NCI-H2227 (cell line): Measurements from ENCODE around the gene EFTUD2.
"Not testable (repeated sequence)": the region's sequence is repeated elsewhere in the genome, so short reads cannot be mapped to it uniquely, and the experiment has no call there.

Experiments used
- DNase-seq: peaks from one replicate; lab custom pipeline; 2025; ENCODE audit not compliant: unreplicated experiment; lab: John Stamatoyannopoulos, UW

The EFTUD2 gene

GRCh38 chr17:44899074-44899782 lies at the start of gene EFTUD2:
Gene EFTUD2, minus strand, starts transcription at chr17:44899445. Its CDS starts 4,924 bp downstream, at chr17:44894521.
- DNase-seq = peak; percentile 96

DNA sequence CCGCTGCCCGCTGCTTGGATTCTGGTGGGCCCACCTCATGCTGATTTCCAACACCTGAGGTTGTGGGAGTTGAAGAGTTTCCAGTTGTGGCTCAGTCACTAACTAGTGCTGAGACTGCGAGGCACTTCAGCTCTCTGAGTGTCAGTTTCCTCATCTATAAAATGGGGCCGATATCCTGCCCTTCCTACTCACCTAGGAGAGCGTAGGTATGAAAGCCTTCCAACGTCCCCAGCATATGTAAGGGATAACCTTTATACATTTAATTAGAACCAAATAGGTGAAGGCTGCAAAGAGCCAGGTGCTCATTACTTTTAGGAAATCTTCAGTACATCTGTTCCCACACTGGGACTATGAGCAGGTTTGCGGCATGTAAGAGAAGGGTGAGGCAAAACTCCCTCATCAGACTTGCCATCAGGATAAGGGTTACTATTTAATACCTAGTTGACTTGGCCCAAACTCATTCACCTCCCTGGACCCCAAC lies 49.1 kb upstream of the EFTUD2 start:
- DNase-seq = no peak

DNA sequence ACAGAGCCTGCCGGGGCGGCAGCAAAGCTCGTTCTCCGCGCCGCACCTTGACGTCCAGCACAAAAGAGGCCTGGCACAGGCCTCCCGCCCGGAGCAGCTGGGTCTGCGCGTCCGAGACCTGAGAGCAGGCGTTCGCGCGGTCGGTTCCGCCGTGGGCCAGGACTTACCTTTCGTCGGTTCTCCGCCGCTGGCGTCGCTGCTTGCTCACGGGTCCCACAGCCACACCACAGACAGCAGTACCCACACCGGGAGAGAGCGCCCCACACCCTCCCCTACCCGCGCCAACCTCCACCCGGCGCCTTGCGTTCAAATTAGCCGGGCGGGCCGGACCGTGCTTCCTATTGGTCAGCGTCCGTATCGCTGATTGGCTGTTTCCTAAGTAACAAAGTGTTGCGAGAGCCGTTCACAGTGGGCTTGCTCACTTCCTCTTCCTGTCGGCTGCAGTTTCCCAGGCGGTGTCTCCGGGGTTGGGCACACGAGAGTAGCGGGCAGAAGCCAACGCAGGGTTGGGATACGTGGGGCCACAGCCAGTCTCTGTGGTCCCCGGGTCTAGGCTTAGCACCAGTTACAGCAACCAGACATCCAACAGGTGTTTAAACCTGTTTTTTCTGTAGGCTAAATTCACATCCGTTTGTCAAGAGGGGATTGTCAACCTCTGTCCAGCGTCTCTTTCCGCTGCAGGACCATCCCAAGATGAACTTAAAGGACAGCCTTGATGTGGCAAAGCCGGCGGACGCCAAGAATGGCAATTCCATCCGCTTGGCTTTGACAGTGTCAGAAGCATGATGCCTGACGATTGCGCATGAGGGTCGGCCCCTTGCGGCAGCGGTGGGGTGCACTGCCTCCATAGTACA lies 48.4 kb upstream of the EFTUD2 start, which contains the start of gene KIF18B:
Gene KIF18B, minus strand, starts transcription at position 313 of the 854 bp plus-strand sequence. CDS start 11,429 bp downstream, outside the sequence.
- peak; percentile 97 for DNase-seq

GRCh38 chr17:44945652-44946051 lies 46.4 kb upstream of the EFTUD2 start:
- DNase-seq = not testable (repeated sequence)

GRCh38 chr17:44942456-44942855 lies 43.2 kb upstream of the EFTUD2 start:
- no peak for DNase-seq

GRCh38 chr17:44941712-44942331 lies 42.6 kb upstream of the EFTUD2 start:
- DNase-seq = peak; percentile 43

- DNase-seq = no peak
Observed at GRCh38 chr17:44940768-44941167, 41.5 kb upstream of the EFTUD2 start.

DNA sequence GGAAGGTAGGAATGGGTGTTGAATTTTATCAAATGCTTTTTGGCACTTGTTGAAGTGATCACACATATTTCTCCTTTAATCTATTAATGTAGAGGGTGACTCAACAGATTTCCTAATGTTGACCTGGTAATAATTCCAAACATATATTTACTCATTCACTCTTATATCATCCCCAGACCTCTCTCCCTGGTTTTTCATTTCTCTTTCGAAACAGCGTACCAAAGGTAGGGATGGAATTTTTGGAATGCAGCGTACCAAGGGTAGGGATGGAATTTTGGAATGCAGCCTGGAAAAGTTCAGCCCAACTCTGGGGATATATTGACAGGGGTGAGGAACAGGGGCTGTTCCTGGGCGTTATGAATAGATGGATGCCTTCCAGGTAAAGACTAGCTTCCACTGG lies 41.1 kb upstream of the EFTUD2 start:
- no peak for DNase-seq

- DNase-seq = no peak
Observed at GRCh38 chr17:44935116-44935515, 35.9 kb upstream of the EFTUD2 start.

GRCh38 chr17:44934745-44935105 lies 35.5 kb upstream of the EFTUD2 start:
- DNase-seq = no peak

DNA sequence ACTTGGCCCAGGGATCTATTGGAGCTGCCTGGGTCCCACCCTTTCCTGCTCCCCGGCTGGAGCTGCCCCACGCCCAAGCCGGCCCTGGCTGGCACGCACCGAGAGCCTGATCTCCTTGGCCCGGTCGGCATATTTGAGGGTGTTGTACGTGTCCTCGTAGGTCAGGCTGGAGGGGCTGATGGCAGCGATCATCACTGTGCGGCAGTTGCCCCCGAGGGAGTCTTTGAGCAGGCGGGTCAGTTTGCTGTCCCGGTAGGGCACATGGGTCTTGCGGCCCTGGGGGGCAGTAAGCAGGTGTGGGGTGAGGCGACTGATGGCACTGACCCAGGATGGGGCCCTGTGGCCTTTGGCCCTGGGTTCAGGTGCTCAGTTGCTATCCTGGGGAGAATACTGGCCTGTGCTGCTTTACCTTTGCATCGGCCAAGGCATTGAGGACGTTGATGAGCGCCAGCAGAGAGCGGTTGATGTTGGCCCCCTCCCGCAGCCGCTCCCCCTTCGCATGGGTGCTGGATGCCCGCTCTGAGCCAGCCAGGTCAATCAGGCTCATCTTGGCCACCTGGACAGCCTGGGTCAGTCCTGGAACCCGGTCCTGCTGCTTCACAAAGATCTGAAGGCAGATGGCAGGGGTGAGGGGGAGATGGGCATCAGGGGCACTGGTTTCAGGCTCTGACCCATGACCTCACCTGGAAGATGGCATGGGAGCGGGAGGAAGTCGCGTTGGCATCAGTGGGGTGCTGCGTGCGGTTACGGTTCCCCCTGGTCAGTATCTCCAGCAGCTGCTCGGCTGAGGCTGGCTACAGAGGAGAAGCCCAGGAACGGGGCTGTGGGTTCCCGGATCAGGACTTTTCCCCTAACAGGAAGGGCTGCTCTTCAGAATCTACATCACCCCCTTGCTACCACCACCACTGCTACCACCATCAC lies 34.8 kb upstream of the EFTUD2 start:
- DNase-seq = no peak

- no peak for DNase-seq
Observed at GRCh38 chr17:44932787-44933097, 33.5 kb upstream of the EFTUD2 start.

GRCh38 chr17:44932096-44932786 lies 33.0 kb upstream of the EFTUD2 start:
- no peak for DNase-seq

- DNase-seq = no peak
Observed at GRCh38 chr17:44931376-44931775, 32.1 kb upstream of the EFTUD2 start.

- DNase-seq = no peak
Observed at GRCh38 chr17:44930667-44931066, 31.4 kb upstream of the EFTUD2 start.

DNA sequence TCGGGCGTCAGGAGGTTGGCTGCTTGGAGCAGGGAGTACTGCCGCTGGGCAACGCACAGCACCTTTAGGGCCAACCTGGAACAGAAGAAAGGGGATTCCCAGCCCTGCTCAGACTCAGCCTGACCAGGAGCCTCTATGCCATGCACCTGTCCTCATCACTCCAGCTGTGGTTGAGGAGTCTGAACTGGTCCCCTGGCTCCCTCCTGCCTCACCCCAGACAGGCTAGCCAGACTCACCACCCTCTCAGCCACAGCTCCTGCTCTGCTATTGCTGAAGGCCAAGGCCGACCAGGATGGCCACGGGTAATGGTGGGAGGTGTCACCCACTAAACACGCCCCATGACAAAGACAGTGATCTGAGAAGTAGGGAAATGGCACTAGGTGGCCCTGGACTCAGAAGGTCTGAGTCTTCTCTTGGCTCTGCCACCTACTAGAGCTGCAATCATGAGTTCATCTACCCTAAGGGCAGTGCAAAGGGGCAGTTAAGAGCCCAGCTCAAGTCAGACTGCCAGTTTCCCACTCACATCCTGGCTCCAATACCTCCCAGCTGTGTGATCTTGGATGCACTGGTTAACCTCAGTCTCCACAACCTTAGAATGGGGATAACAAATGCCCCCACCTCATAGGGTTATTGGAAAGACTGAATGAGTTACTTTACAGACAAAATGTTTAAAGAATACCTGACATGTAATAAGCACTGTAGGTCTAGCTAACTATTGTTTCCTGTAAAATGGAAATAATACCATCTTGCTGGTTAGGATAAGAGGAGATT lies 29.9 kb upstream of the EFTUD2 start:
- DNase-seq = no peak

DNA sequence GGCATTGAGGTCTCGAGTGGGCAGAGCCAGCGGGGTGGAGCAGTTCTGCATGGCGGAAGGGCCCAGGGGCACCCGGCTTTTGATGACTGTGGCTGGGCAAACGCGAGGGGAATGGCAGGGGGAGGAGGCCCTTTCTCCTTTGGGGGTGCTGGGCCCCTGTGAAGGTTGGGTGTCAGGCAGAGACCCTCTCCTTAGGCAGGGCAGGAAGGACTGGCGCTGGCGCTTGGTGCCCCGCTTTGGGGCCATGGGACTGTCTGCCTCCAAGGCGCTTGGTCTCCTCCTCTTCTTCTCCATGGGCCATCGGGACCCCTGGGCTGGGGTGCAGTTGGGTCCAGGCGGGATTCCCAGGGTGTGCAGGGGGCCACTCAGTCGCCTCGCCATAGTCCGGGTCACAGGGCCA lies 28.9 kb upstream of the EFTUD2 start:
- no peak for DNase-seq

DNA sequence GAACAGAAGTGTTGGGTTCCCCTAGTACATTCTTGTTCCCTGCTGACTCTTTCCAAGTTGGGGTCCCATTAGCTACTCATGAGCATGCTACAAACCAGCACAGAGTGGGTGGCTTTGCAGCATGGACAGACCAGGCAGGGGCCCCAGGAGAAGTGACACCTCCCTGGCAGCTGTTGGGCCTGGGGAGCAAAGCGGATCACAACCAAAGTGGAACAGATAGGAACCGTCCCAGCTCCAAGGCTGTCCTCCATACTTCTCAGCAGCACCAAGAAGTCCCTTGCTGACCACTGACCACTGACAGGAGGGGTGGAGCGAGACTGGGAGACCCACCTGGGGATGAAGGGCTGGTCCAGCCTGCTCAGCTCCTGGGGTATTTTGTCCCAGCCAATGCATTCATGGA lies 28.5 kb upstream of the EFTUD2 start:
- no peak for DNase-seq

DNA sequence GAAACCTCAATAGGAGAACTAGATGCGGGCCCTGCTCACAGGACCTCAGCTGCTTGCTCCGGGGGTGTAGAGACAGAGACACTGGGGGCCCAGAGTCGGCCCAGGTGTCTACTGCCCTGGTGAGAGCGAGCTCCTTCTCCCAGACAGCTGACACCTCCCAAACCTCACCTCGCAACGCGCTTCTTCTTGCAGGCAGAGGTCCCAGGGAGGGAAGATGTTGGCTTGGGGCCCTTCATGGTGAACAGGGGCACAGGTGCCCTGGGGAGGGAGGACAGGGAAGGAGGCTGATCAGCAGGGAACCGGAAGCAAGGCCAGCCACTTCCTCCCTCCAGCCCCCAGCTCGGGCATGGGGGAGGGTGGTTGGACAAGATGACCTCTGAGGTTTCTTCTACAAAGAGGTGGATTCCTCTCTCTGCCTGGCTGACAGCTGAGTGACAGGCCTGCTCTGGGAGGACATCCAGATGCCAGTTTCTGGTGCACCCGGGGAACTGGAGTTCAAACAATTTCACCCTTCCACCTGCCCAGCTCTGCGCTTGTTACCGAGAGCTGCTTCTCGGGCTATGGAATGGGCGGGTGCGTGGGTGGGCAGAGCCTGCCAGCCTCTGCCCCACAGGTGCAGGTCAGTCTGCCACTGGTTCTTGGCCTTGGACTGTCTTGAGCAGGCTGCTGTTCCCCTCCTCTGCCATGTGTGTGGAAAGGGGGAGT lies 27.7 kb upstream of the EFTUD2 start:
- no peak for DNase-seq
